GM21390 (cell line): ENCODE results near the gene NSD2.

Experiments used
- ATAC-seq: cut with Tn5 transposase; IDR thresholded peaks from one replicate; pipeline ENCODE4 v1.9.1; 2021; ENCODE audit not compliant: unreplicated experiment

The NSD2 gene

DNA sequence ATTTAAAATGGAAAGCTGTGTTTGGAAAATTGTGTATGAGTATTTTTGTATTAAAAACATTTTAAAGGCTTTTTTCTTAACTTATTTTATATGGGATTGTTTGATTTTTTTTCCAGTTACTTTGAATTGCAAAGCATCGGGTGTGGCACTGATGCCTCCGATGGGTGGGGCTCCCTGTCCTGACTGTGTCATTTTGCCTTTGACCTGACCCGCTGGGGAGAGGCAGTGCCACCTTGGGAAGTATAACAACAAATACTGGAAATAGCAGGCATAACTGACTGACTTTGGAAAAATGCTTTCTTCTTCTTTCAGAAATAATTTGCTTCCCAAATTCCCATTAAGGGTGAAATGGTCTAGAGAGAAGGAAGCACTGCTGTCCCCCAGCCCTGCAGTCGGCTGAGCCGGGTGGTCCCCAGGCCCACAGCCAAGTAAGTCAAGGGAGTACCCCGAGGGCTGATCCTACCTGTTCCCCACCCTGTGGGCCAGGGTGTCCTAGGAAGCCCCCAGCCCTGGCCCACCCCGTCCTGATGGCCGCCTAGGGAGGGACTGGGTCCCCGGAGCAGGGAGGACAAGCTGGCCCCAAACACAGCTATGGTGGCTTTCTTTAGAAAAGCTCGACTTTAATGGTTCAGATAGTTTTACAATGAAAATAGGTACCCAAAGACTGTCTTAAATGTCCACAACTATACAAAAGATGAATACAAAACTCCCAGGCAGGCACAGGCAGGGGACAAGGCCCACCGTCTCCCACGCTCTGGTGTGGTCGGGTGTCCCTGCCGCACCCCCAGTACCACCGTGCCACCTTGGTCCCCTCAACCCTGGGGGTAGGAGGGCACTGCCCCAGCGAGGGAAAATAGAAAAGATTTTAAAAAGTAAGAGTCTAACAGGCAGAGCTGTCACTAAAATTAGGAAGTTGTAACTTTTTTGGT lies 111.2 kb downstream of the NSD2 start:
- ATAC-seq: no peak

DNA sequence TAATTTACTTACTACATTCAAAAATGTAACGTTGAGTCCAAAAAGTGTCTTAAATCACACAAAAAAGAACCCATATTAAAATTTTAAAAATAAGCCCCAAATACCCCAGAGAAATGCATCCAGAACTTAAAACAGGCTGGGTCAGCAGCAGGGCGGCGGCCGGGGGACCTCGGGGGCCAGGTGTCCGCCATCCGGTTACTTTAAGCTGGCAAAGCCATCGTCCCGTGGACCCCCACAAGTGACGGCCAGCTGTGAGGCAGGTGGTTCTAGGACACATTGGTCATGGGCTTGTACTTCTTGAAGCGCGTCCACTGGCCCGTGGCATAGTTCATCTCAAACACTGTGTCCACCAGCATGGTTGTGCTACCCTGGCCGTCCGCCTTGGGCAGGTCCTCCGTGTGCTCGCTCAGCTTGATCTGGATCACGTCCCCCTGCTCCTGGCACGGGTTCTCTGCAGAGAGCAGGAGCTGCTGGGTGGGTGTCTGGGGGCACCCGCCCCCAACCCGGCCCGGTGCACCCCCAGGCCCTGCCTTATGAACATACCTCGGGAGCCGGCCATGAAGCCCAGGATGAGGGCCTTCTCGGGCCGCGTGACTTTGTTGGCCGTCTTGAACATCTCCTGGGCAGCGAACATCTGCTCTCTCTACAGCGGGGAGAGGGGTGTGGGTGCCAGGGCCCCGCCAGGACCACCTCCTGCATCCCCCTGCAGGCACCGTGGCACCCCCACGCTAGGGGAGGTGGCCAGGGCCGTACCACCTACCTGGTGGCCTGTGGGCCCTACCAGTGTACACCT lies 112.1 kb downstream of the NSD2 start:
- ATAC-seq: no peak

DNA sequence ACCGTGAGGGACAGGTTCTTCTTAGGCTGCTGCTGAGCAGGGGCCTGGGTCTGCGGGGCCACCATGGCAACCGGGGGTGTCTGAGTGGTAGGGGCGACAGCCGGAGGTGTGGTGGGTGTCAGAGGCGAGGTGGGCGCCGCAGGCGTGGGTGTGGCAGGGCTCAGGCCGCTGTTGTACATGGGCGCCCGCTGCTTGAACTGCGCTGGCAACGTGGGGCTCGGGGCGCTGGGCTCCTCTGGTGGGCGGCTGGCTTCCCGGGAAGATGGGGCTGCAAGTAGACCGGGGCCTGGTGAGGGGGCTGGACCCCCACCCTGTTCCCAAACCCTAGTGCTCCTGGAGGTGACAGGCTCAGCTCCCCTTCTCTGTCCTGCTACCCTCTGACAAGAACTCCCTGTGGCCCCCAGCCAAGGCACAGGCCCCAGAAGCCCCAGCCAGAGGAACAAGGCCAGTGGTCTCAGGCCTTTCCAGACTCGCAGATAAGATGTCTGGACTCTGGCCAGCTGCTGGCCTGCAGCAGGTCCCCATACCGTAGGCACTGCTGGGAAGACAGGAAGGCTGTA lies 112.7 kb downstream of the NSD2 start:
- ATAC-seq: no peak

DNA sequence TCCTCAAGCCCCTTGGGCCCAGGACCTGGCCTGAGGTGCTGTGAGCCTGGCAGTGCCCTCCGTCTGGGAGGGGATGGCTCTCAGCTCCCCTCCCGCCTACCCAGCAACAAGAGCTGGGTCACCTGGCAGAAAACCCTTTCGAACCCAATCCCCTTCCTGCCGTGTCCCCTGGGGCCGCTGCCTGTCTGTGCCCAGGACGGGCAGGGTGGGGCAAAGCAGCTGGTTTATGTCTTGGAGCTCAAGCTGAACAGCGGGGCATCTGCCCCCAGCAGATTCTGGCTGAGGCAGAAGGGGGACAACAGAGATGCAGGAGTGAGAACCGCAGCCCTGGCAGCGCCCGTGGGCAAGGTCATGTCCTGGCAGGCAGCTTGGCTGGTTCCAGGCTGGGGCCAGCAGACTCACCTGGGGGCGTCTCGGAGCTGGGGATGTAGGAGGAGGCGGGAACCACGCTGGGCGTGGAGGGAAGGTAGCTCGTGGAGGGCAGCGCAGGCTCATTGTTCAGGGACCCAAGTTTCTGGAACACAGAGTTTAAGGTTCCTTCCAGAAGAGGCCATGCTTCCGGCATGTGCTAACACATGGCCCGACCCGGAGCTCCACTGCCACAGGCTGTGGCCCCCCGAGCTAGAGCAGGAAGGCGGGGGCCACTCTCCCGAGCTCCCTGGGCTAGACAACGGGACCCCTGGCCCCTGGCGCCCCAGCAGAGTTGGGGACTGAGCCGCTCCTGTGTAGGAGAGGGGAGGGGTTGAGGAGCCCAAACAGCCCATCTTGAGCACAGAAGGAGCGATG lies 113.4 kb downstream of the NSD2 start:
- ATAC-seq: no peak

DNA sequence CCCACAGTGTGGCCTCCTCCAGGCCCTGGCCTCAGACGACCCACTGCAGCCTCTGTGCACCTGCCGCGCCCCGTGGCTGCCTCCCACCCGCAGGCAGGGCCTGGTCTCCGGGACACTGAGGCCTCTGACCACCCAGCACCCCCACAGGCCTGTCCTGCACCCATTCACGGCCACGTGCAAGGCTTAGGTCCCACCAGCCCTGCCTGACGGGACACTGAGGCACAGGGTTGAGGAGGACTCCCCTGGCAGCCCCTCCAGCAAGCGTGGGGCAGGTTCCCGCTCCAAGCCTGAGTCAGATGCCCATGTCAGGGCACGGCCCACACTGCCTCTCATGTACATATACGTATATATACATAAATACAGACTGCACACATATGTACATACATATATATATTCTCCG lies 114.1 kb downstream of the NSD2 start:
- ATAC-seq: no peak

DNA sequence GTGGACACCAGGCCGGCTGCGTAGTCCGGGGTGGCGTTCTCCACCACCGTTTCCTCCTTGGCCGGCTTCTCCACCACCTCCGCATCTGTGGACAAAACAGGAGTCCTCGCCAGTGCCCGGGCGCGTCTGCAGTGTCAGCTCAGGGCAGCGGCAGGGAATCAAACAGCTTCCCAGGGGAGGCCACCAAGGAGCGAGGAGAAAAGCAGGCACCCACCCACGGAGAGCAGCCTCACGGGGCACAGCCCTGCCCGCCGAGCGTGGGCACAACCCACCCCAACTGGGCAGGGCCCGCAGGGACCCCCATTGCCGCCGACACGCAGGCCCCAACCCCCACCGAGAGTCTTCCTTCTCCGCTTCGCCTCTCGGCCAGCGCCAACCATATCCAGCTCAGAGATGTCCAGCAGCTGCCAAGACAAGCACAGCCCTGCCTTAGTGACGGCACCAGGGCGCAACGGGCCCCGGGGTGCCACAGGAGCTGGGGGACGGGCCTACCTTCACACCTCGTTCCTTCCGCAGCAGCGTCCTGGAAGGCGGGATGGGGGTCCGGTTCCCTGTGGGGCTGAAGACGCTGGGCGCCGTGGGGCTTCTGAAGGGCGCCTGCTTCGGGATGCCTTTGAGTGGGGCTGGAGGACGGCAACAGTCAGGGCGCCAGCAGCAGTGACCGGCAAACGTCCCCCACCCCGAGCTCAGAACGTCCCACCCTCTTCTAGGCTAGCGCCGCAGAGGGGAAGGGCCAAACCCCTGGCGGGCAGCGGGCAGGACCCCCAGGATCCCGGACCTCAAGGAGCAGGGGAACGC lies 114.8 kb downstream of the NSD2 start:
- ATAC-seq: no peak

DNA sequence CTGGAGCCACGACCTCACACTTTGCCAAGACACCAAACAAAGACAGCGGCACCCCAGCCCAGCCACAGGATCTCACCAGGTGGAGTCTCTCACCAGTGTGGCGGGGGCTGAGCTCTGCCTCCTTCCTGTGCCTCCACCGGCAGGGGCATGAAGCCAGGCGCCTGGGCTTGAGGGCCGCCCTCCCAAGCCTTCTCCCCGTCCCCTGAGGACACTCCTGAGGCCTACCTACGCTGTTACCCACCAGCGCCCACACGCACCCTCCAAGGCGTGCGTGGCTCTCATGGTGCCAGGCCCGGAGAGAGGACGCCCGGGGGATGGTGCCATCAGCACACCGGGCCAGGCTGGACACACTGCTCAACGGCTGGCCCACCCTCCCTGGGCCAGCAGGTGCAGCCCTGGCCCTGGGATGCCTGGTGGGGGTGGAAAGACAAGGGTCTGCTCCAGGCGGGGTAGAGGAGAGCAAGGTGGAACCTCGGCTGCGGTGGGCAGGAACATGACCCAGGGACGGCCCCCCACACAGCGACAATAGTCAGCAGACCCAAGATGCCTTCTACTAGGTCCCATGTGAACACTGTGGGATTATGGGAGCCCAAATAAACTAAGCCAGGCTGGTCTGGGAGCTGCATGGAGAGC lies 115.5 kb downstream of the NSD2 start:
- ATAC-seq: no peak

DNA sequence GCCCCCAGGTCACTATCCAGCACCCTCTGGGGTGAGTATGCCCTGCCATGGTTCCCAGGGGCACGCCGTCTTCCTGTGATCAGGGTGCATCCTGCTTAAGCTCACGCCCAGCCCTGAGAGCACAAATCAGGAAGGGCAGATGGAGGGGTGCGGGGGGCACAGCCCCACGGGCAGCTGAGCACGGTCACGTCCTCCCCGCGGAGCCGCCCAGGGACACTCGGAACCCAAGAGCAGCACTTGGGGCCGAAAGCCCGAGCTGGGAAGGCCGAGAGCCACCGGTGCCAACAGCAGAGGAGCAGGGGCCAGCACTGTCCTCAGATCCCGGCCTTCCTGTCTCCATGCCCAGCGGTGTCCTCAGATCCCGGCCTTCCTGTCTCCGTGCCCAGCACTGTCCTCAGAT lies 116.1 kb downstream of the NSD2 start:
- ATAC-seq: no peak

DNA sequence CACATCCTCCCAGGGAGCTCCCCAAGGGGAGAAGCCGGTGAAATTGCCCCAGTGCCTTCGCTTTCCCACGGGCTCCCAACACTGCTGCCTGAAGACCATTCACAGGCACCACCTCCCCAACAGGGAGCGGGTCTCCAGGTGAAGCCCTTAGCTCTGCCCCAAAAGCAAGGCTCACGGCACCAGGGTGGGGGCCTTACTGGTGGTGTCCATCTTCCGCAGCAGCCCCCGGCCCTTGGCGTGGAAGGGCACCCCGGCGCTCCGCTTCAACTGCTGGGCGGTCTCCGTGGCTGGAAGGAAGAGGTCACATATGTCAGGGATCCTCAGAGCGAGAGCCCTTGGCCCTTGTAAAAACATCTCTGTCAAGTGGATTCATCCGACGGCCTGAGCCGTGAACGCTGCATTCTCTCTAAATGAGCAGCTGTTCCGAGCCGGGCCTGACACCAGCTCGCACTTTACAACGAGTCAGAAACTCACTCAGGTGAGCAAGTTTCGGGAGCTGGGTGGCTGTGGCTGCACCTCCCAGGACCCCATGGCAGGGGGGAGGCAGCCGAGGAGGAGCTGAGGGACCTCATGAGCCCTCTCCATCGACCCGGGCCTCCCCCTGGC lies 116.6 kb downstream of the NSD2 start:
- no peak for ATAC-seq

DNA sequence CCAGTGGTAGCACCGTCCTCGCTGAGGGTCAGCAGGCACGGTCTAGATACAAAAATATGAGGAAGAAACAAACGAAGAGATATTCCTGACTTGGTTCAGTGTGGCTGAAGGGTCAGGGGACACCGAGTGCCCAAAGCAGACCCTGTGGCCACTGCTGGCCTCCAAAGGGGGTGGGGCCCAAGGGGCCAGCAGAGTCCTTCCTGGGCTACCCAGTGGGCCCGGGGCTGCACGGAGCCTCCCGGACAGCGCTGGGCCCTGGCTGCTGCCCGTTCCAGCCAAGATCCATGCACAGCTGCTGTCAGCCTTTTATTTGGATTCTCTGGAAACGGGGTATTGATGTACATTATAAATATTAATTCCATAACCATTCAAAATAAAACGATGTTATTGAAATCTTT lies 117.1 kb downstream of the NSD2 start:
- no peak for ATAC-seq

DNA sequence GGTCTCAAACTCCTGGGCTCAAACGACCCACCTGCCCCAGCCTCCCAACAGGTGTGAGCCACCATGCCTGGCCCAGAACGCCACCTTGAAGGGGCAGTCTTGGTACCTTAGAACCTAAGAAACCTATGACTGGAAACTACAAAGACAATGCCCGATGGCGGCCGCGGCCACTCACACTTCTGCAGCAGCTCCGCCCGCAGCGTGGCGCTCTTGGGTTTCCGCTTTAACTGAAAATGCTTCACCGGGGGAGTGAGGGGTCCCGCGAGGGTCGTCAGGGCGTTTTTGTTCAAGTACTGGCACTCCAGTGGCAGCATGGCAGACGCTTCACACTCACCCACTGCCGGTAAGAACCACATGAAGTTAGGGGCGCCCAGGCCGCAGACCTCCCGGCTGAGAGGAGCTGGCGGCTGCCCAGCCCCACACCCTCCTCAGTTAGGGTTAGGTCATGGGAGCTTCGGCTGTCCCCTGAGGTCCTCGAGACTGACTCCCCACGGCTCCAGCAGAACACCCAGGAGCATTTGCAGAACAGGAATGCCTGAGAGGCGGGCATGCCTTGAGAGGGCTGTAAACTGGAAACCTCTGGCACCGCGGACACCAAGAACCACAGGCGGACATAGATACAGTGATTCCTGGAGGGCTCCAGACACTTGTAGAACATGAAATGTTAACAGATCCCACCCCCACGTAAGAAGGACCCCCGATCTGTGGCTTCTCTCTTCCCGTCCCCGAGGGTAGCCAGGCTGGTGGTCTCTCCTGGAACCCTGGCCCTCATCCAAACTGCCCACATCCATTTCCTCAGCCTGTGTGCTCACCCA lies 118.5 kb downstream of the NSD2 start:
- ATAC-seq: no peak

DNA sequence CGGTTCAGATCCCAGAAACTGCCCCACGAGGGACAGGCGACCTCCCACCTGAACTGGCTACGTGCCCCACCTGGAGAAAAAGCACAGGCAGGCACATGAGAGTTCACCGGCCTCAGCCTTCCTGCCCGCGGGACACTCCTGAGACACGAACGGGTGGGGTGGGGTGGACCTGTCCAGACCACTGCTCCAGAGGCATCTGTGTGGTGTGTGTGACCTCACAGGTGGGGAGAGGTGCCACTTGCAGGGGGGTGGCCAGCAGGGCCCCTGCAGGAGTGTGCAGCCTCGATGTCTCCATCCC lies 119.1 kb downstream of the NSD2 start:
- ATAC-seq: no peak

DNA sequence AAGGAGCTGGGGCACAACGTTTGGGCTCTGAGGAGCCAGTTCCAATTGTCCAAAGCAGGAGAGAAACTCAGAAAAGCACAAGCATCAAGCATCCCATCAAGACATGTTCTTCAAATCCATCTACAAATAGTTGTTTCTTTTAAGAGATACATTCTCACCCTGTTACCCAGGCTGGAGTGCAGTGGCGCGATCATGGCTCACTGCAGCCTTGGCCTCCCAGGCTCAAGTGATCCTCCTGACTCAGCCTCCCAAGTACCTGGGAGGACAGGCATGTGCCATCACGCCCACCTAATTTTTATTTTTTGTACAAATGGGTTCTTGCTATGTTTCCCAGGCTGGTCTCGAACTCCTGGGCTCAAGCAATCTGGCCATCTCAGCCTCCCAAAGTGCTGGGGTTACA lies 119.5 kb downstream of the NSD2 start:
- ATAC-seq: no peak

DNA sequence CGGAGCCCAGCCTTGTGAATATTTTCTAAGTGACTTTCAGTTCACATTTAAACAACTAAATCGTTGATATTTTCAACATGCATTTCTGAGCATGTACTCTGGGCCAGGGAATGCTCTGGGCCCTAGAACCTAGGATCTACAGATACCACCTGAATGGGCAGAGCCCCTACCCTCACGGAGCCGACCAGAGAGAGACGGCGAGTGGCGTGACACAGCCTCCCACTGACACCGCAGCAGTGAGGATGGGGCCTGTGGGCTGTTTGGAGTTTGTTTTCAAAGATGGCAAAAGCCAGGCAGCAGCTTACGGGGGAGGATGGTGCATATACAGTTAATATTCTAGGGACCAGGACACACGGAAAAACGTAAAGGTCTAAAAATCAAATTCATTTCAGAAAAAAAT lies 119.9 kb downstream of the NSD2 start:
- ATAC-seq: no peak

DNA sequence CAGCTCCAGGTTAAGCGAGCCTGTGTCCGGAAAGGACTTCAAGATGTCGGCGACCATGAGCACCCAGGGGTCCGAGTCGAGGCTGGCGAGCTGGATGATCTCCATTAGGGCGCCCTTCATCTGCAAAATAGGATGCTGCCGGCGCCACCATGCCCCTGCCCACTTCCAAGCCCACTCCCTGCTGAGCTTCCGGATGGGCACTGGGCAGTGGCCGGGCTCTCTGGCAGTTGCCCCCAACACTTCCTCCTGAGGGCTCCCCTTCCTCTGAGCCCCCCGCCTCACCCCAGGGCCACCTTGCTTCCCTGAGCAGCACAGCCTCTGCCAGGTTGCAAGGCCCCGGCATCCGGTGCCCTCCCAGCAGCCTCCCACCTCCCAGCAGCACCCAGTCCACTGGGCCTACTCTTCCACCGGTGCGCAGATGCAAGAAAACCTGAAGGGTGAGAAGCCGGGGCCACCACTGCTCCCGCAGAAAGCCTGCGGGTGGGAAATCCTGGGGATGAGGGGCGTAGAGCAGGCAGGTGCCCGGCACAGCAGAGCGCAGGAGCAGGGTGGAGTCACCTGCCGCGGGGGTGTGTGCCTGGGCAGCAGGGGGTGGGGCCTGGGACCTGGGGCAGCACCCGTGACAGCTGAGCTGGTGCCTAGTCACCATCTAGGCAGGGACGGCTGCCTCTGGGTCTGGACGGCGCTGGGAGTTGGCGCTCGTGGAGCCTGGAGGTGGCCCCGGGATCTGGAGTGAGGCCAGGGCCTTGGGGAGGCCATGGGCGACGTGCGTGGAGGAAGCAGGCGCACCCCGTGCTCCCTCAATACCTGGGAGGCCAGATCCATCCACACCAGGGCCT lies 120.6 kb downstream of the NSD2 start:
- ATAC-seq: no peak

DNA sequence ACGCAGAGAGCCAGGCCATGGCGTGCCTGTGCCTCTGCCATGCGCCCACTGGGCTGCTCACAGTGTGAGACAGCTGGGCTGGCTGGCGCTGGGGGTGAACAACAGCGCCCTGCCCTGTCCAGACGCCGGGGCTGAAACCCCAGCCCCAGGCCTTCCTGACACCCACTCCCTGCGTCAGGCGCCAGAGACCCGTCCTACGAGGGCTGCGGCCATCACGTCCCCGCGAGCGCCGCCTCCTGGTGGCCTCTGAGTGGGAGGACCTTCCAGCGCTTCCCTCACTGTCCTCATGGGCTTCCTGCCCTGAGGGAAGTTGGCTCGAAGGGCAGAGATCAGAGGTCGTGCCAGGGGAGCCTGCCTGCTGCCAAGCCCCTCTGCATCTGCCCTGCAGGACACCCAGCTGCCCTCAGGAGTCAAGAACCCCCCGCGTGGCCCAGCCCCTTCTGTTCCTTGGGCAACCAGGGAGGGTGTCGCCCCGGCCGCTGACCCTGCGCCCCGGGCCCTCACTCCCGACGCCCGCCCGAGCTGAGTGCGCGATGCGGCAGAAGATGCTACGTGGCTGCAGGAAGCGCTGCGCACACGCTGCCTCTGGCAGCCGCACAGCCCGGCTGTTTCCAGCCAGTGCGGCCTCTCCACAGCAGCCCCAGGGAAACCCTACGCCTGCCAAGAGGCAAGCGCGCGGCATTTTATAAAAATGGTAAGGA lies 121.4 kb downstream of the NSD2 start:
- no peak for ATAC-seq

DNA sequence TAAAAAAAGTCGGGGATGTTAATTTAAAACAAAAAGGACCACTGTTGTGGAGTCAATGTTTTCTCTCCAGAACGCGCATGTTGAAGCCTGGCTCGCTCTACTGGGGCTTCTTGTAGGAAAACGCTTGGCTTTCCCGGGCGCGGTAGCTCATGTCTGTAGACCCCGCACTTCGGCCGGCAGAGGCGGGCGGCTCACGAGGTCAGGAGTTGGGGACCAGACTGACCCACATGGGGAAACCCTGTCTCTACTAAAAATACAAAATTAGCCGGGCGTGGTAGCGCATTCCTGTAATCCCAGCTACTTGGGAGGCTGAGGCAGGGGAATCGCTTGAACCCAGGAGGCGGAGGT lies 122.0 kb downstream of the NSD2 start:
- ATAC-seq: no peak
